Psoas muscle (tissue), 8 donors: ENCODE data around the gene AGPAT4. TPM values are rescaled to one million over a fixed set of nuclear protein-coding genes. Genes with fewer than 3 reads are reported as not detected.

Source experiments
- ATAC-seq, 4 donors: fragments of 200-7000 bp; cut with Tn5 transposase; one replicate each; pipeline ENCODE4 v1.9.1; 2020; ENCODE audit warnings: moderate library complexity in 3 of 4, mild to moderate bottlenecking in 2 of 4
- DNase-seq, 2 donors: peaks; one replicate each; pipeline ENCODE4 v3.0.0-alpha.2; 2020
- H3K27ac ChIP-seq: fragments of 200-600 bp; one replicate; pipeline ENCODE4 v1.8.0; 2022
- H3K27me3 ChIP-seq, 3 donors: fragments of 200-600 bp in 1 of 3; one replicate each; pipeline versions ENCODE4 v1.6.1 to v1.8.0; 2013 to 2022; ENCODE audit warnings: low read length in 2 of 3, mild to moderate bottlenecking in 2 of 3, moderate library complexity in 1 of 3; ENCODE audit not compliant: insufficient read depth in 3 of 3
- H3K36me3 ChIP-seq, 2 donors: fragments of 200-600 bp in 1 of 2; one replicate each; pipeline versions ENCODE4 v1.6.1 to v1.8.0; 2013 to 2022; ENCODE audit warnings: low read depth in 1 of 2, mild to moderate bottlenecking in 1 of 2, moderate library complexity in 1 of 2; ENCODE audit not compliant: insufficient read depth in 1 of 2
- H3K4me1 ChIP-seq: fragments of 200-600 bp; one replicate; pipeline ENCODE4 v1.8.0; 2022
- H3K4me3 ChIP-seq: fragments of 200-600 bp; one replicate; pipeline ENCODE4 v1.8.0; 2022; ENCODE audit warnings: mild to moderate bottlenecking
- H3K9me3 ChIP-seq: fragments of 200-600 bp; one replicate; pipeline ENCODE4 v1.8.0; 2022
- WGBS, 3 donors: extraction: QIAGEN DNeasy Blood & Tissue Kit; methylation state at CpG; one replicate each; pipeline versions ENCODE4 v1.1.6 to v1.1.7; 2013; 5-methylcytosine and 5-hydroxymethylcytosine counted together
- intact Hi-C, 2 donors: fragments of 100-400 bp; cut with DNase I; formaldehyde crosslinking; loops; one replicate each; pipeline versions ENCODE4 v1.11.0 to v1.14.2; 2022
- polyA plus RNA-seq, 3 donors: library from polyadenylated mRNA; stranded (reverse); fragments of 200-250 nt; gene quantifications; one replicate each; pipeline ENCODE4 v1.2.3, GENCODE V29; 2013
- total RNA-seq, 4 donors: library from RNA; stranded (reverse); fragmentation: NEBNext Ultra II Directional in 2 of 4; extraction: Animal tissue kit (Norgen Biotek cat#: 25700) in 2 of 4; gene quantifications; one replicate each; pipeline versions ENCODE4 v1.2.1 to v1.2.4, GENCODE V29; 2021 to 2023
- TF ChIP-seq, protein P1 (sequence below): fragments of 200-600 bp; IDR thresholded peaks from one replicate; pipeline ENCODE4 v1.8.0; 2022; ENCODE audit warnings: antibody characterized with exemption
- donor health status: healthy with polysubstance abuse.
- donor health status: DM: no; HTN: no; CAD: no; lungs with moderate emphysema.
- donor health status: Bipolar disorder and iron deficiency.
- donor health status: healthy.
- donor health status: DM: yes; HTN: yes; CAD: no.
- donor health status: DM: no; HTN: no; CAD: no.
- donor health status: DM: no; HTN: no; CAD: no.
- donor health status: DM: yes; HTN: yes; CAD: no.

AGPAT4 gene
- total and polyA plus RNA-seq, 7 donors = 0.18 to 1.7 (median 0.59) TPM

DNA sequence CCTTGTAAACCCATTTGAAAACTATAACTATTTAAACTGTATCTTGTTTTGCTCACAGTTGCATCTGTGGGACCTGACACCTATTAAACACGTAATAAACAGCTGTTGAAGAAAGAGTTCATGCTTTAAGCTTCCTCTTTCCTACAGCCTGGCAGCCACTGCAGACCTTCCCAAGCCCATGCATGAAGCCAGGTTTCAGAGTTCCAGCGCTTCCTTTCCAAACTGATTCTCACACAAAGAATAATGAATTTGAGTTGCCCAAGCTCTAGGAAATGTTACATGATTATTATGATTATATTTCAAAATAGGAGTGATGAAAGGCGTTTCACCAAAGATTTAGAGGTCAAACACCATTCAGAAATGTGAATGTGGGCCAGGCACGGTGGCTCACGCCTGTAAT is 3.7 kb downstream of the AGPAT4 start:
- no peaks in the 10 kb centered on the region for H3K9me3 ChIP-seq
- WGBS, 3 donors = 80 to 91% (median 80%) methylated on average over 5 of the region's 5 CpGs
- no peak for ATAC-seq
- H3K27me3 ChIP-seq = peaks cover 0 to 7% (median 0%) of the 10 kb centered on the region in 3 donors
- H3K4me3 ChIP-seq = no peak overlapping the region
- TF ChIP-seq, protein P1, sequence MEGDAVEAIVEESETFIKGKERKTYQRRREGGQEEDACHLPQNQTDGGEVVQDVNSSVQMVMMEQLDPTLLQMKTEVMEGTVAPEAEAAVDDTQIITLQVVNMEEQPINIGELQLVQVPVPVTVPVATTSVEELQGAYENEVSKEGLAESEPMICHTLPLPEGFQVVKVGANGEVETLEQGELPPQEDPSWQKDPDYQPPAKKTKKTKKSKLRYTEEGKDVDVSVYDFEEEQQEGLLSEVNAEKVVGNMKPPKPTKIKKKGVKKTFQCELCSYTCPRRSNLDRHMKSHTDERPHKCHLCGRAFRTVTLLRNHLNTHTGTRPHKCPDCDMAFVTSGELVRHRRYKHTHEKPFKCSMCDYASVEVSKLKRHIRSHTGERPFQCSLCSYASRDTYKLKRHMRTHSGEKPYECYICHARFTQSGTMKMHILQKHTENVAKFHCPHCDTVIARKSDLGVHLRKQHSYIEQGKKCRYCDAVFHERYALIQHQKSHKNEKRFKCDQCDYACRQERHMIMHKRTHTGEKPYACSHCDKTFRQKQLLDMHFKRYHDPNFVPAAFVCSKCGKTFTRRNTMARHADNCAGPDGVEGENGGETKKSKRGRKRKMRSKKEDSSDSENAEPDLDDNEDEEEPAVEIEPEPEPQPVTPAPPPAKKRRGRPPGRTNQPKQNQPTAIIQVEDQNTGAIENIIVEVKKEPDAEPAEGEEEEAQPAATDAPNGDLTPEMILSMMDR = no peak
- DNase-seq = no peak
- intact Hi-C loops = no loop called here
- H3K36me3 ChIP-seq = no peaks in the 10 kb centered on the region
- H3K4me1 ChIP-seq = no peaks in the 10 kb centered on the region
- H3K27ac ChIP-seq = no peak overlapping the region

DNA sequence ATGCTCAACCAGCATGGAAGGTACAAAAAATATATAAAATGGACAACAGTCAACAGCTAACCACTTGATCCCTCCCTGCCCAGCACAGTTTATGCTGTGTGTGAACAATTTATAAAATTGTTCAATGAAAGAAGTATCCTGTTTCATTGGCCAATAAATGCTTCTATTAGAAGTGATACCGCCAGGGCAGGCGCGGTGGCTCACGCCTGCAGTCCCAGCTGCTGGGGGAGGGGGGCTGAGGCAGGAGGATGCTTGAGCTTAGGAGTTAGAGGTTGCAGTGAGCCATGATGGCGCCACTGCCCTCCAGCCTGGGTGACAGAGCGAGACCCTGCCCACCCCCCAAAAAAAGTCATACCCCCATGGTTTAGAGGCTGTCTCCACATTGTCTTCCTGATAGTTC is 4.6 kb downstream of the AGPAT4 start:
- DNase-seq = no peak
- no peaks in the 10 kb centered on the region for H3K9me3 ChIP-seq
- intact Hi-C loops = no loop called here
- WGBS, 3 donors = 95 to 99% (median 99%) methylated on average over 6 of the region's 6 CpGs
- no peaks in the 10 kb centered on the region for H3K4me1 ChIP-seq
- peaks cover 0 to 1% (median 0%) of the 10 kb centered on the region in 3 donors for H3K27me3 ChIP-seq
- no peaks in the 10 kb centered on the region for H3K36me3 ChIP-seq
- no peak for ATAC-seq
- H3K4me3 ChIP-seq = no peak overlapping the region
- TF ChIP-seq, protein P1 = no peak
- no peak overlapping the region for H3K27ac ChIP-seq

DNA sequence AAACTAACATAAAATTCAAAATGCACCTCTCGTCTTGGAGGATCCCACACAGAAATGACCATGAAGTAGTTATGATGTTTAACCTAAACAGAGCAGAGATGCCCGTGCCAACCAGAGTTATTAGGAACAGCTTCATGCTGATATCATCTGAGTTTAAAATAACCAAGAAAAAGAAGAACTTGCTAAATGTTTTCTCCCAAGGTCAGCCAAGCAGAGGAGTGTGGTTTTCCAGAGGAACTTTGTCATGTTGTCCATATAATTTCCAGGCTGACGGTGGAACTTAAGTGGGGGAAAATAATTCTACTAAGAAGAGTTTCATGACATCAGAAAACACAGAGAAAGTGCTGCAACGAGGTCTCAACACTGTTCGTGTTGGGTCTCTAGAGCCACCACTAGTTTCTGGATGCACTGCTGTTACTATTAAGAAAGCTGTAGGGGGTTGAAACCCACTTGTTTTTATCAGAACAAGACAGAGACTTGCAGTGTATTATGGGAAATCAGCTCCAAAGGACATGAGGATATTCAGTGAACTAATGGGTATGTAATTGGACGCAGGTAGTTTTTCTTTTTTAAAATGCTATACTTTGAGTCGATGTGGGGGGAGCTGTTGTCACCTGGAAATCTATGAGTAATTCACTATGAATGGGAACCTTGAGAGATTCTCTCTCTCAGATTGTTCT is 5.2 kb downstream of the AGPAT4 start:
- TF ChIP-seq, protein P1 = no peak
- Histone ChIP-seq H3K4me1 (no peaks in the 10 kb centered on the region), H3K9me3 (no peaks in the 10 kb centered on the region), H3K4me3 (no peak overlapping the region), H3K27me3 (no peaks in the 10 kb centered on the region), H3K27ac (no peak overlapping the region), H3K36me3 (no peaks in the 10 kb centered on the region)
- ATAC-seq (no peak), DNase-seq (no peak)
- intact Hi-C loops = no loop called here
- WGBS, 3 donors = 83 to 87% (median 85%) methylated on average over 7 of the region's 7 CpGs

DNA sequence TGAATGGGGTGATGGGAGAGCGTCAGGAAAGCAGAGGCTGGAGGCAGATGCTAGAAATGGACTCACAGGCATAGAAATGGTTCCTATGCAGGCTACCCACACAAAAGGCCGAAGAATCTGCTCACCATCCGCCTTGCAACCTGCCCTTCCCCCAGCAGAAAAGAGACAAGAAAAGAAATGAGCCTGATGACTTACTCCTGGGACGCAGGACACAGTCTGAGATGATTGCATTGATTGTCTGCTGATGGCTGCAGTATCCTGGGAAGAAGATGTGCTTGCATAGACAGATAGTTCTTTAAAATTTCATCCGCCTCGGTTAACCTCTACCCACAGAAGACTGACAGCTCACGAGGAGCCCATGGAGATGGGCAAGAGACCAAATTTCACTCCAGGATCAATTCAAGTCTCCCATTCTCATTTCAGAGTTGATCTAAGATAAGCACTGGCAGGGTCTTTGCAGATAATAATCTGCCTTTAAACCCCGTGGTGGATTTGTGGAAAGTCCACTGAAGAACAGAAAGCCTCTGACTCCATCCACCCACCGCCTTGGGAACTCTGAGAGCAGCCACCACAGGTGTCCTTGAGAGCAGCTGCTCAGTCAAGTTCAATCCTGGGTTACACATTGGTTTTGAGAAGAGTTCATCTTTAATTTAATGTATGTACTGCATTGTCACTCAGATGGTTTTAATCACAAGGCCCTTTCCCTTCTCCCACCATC is 7.2 kb downstream of the AGPAT4 start:
- DNase-seq (no peak), ATAC-seq (no peak)
- no peaks in the 10 kb centered on the region for H3K9me3 ChIP-seq
- WGBS, 3 donors = 86 to 88% (median 87%) methylated on average over 9 of the region's 9 CpGs
- H3K27ac ChIP-seq = no peak overlapping the region
- H3K36me3 ChIP-seq = no peaks in the 10 kb centered on the region
- no peaks in the 10 kb centered on the region for H3K27me3 ChIP-seq
- intact Hi-C loops = no loop called here
- no peak overlapping the region for H3K4me3 ChIP-seq
- TF ChIP-seq, protein P1 = no peak
- H3K4me1 ChIP-seq = no peaks in the 10 kb centered on the region
